Loucy (cell line): ENCODE measurements around the gene PIPOX.

Experiments used
- EZH2phosphoT487 ChIP-seq: fragments of 200-600 bp; IDR thresholded peaks from 2 replicates; pipeline ENCODE4 v1.6.1; 2018; ENCODE audit warnings: antibody characterized with exemption, mild to moderate bottlenecking, moderate library complexity, borderline replicate concordance
- TF ChIP-seq, protein P1 (sequence below): fragments of 200-600 bp; sonication (generic); conservative IDR thresholded peaks from 2 replicates; pipeline ENCODE4 v1.5.1; 2014; ENCODE audit warnings: mild to moderate bottlenecking, antibody characterized with exemption, low read length

GRCh38 chr17:29005936-29006511 lies 36.9 kb upstream of the PIPOX start, which contains the start of gene SEZ6:
- TF ChIP-seq, protein P1, sequence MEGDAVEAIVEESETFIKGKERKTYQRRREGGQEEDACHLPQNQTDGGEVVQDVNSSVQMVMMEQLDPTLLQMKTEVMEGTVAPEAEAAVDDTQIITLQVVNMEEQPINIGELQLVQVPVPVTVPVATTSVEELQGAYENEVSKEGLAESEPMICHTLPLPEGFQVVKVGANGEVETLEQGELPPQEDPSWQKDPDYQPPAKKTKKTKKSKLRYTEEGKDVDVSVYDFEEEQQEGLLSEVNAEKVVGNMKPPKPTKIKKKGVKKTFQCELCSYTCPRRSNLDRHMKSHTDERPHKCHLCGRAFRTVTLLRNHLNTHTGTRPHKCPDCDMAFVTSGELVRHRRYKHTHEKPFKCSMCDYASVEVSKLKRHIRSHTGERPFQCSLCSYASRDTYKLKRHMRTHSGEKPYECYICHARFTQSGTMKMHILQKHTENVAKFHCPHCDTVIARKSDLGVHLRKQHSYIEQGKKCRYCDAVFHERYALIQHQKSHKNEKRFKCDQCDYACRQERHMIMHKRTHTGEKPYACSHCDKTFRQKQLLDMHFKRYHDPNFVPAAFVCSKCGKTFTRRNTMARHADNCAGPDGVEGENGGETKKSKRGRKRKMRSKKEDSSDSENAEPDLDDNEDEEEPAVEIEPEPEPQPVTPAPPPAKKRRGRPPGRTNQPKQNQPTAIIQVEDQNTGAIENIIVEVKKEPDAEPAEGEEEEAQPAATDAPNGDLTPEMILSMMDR: no peak
- no peak for TF ChIP-seq EZH2phosphoT487
